GM21786 (cell line): Measurements from ENCODE around the gene ZNF568.

Source experiments
- ATAC-seq: cut with Tn5 transposase; IDR thresholded peaks from one replicate; pipeline ENCODE4 v1.9.1; 2021; ENCODE audit not compliant: unreplicated experiment

ZNF568 gene

GRCh38 chr19:36997843-36998235, 81.7 kb downstream of the ZNF568 start:
- no peak for ATAC-seq

GRCh38 chr19:36999313-36999712, 83.2 kb downstream of the ZNF568 start:
- ATAC-seq = no peak

GRCh38 chr19:37007587-37008220, 91.6 kb downstream of the ZNF568 start:
- ATAC-seq = no peak

GRCh38 chr19:37009871-37010270, 93.7 kb downstream of the ZNF568 start:
- no peak for ATAC-seq

GRCh38 chr19:37012093-37012745, 96.1 kb downstream of the ZNF568 start:
- ATAC-seq = no peak

GRCh38 chr19:37014456-37014855, 98.3 kb downstream of the ZNF568 start:
- no peak for ATAC-seq

- no peak for ATAC-seq
Observed at GRCh38 chr19:37045140-37045539, 129.0 kb downstream of the ZNF568 start.
